Astrocyte (in vitro differentiated cells and primary cell): ENCODE data around the gene USP40. TPM values are rescaled to one million over a fixed set of nuclear protein-coding genes. Genes with fewer than 3 reads are reported as not detected.

Experiments
- DNase-seq: peaks from one replicate; pipeline ENCODE4 v3.0.0-alpha.2; 2010; ENCODE audit warnings: low read depth
- FAIRE-seq: peaks from 2 replicates; lab custom pipeline; 2011; peaks lifted over from hg19 to GRCh38; lab: Jason Lieb, UNC
- H2AFZ ChIP-seq: 2 replicates; pipeline ENCODE4 v1.6.0; 2012; ENCODE audit warnings: low read depth, low read length, inconsistent platforms
- H3K27ac ChIP-seq: 2 replicates; pipeline ENCODE4 v1.5.1; 2011; ENCODE audit warnings: low read depth, low read length, inconsistent platforms
- H3K27me3 ChIP-seq: 2 replicates; pipeline ENCODE4 v1.6.0; 2011; ENCODE audit warnings: low read length, inconsistent platforms; ENCODE audit not compliant: insufficient read depth
- H3K36me3 ChIP-seq: 2 replicates; pipeline ENCODE4 v1.5.1; 2011; ENCODE audit warnings: low read length, inconsistent platforms; ENCODE audit not compliant: insufficient read depth
- H3K4me1 ChIP-seq: 2 replicates; pipeline ENCODE4 v1.5.1; 2011; ENCODE audit warnings: low read length, inconsistent platforms; ENCODE audit not compliant: insufficient read depth
- H3K4me2 ChIP-seq: 2 replicates; pipeline ENCODE4 v1.6.0; 2012; ENCODE audit warnings: low read length, inconsistent platforms
- H3K4me3 ChIP-seq: 2 replicates; pipeline ENCODE4 v1.5.1; 2011; ENCODE audit warnings: low read depth, mild to moderate bottlenecking, low read length, inconsistent platforms; ENCODE audit not compliant: insufficient read depth
- H3K79me2 ChIP-seq: 2 replicates; pipeline ENCODE4 v1.6.0; 2012; ENCODE audit warnings: mild to moderate bottlenecking, low read length, inconsistent platforms; ENCODE audit not compliant: insufficient read depth
- H3K9ac ChIP-seq: 2 replicates; pipeline ENCODE4 v1.6.0; 2012; ENCODE audit warnings: mild to moderate bottlenecking, low read length, inconsistent platforms
- H3K9me3 ChIP-seq: 2 replicates; pipeline ENCODE4 v1.5.1; 2012; ENCODE audit warnings: low read depth, mild to moderate bottlenecking, low read length, inconsistent platforms; ENCODE audit not compliant: insufficient read depth
- H4K20me1 ChIP-seq: 2 replicates; pipeline ENCODE4 v1.6.0; 2012; ENCODE audit warnings: low read length, inconsistent platforms; ENCODE audit not compliant: insufficient read depth
- H3K27ac Mint-ChIP-seq: one replicate; pipeline ENCODE4 v1.8.0; 2021; ENCODE audit warnings: mild to moderate bottlenecking, mixed read lengths; ENCODE audit not compliant: unreplicated experiment
- H3K27me3 Mint-ChIP-seq: one replicate; pipeline ENCODE4 v1.8.0; 2021; ENCODE audit warnings: low read depth, mixed read lengths; ENCODE audit not compliant: unreplicated experiment
- H3K36me3 Mint-ChIP-seq: one replicate; pipeline ENCODE4 v1.8.0; 2021; ENCODE audit warnings: low read depth, mixed read lengths; ENCODE audit not compliant: unreplicated experiment
- H3K4me1 Mint-ChIP-seq: one replicate; pipeline ENCODE4 v1.8.0; 2021; ENCODE audit warnings: low read depth, mixed read lengths; ENCODE audit not compliant: unreplicated experiment
- H3K4me3 Mint-ChIP-seq: one replicate; pipeline ENCODE4 v1.8.0; 2021; ENCODE audit warnings: mild to moderate bottlenecking, moderate library complexity, mixed read lengths; ENCODE audit not compliant: unreplicated experiment
- H3K9me3 Mint-ChIP-seq: one replicate; pipeline ENCODE4 v1.8.0; 2021; ENCODE audit warnings: mild to moderate bottlenecking, mixed read lengths; ENCODE audit not compliant: unreplicated experiment
- CTCF ChIP-seq: IDR thresholded peaks from 2 replicates; pipeline ENCODE4 v1.5.1; 2011; ENCODE audit warnings: low read depth, mild to moderate bottlenecking, inconsistent platforms, low read length, moderate library complexity; ENCODE audit not compliant: insufficient read depth
- EZH2 ChIP-seq: IDR thresholded peaks from 2 replicates; pipeline ENCODE4 v1.6.1; 2012; ENCODE audit warnings: mild to moderate bottlenecking, low read length, inconsistent platforms; ENCODE audit not compliant: insufficient read depth
- total RNA-seq: library from RNA; stranded (reverse); gene quantifications from 2 replicates; pipeline ENCODE4 v1.2.1, GENCODE V29; 2021

Gene USP40
- total RNA-seq, 1 donor from 2014 or later: 25.4 TPM

- Mint-ChIP-seq H3K27ac (no peak overlapping the region), H3K4me1 (no peaks in the 10 kb centered on the region), H3K36me3 (no peaks in the 10 kb centered on the region), H3K27me3 (peaks cover 9% of the 10 kb centered on the region), H3K9me3 (peaks cover 7% of the 10 kb centered on the region), H3K4me3 (no peak overlapping the region)
- Histone ChIP-seq H2AFZ (no peak overlapping the region), H3K9me3 (no peaks in the 10 kb centered on the region), H3K27me3 (peaks cover 2% of the 10 kb centered on the region), H3K4me3 (no peak overlapping the region), H3K9ac (no peak overlapping the region), H3K4me2 (no peak overlapping the region), H3K27ac (no peak overlapping the region), H4K20me1 (no peaks in the 10 kb centered on the region), H3K4me1 (no peaks in the 10 kb centered on the region), H3K79me2 (no peaks in the 10 kb centered on the region), H3K36me3 (no peaks in the 10 kb centered on the region)
- DNase-seq (no peak), FAIRE-seq (no peak)
- no peak for TF ChIP-seq CTCF
- no peak for TF ChIP-seq EZH2
These were observed 5.9 kb upstream of the USP40 start for GRCh38 chr2:233572468-233572867.

- H3K9me3 Mint-ChIP-seq: peaks cover 3% of the 10 kb centered on the region
- Histone ChIP-seq H2AFZ (no peak overlapping the region), H3K9me3 (no peaks in the 10 kb centered on the region), H3K4me1 (no peaks in the 10 kb centered on the region), H3K9ac (no peak overlapping the region), H3K4me3 (no peak overlapping the region), H3K79me2 (peaks cover under 1% of the 10 kb centered on the region), H3K27ac (no peak overlapping the region), H4K20me1 (no peaks in the 10 kb centered on the region), H3K27me3 (peaks cover 2% of the 10 kb centered on the region), H3K4me2 (no peak overlapping the region), H3K36me3 (no peaks in the 10 kb centered on the region)
- H3K27me3 Mint-ChIP-seq: peaks cover 5% of the 10 kb centered on the region
- TF ChIP-seq CTCF: no peak
- no peak for TF ChIP-seq EZH2
- no peak overlapping the region for H3K27ac Mint-ChIP-seq
- DNase-seq: no peak
- H3K4me3 Mint-ChIP-seq: no peak overlapping the region
- no peaks in the 10 kb centered on the region for H3K4me1 Mint-ChIP-seq
- no peaks in the 10 kb centered on the region for H3K36me3 Mint-ChIP-seq
- peak; percentile 17 for FAIRE-seq
These were observed 4.9 kb upstream of the USP40 start for GRCh38 chr2:233571462-233571861.

GRCh38 chr2:233571001-233571400 is 4.4 kb upstream of the USP40 start:
- Histone ChIP-seq H3K27me3 (peaks cover 2% of the 10 kb centered on the region), H3K4me1 (no peaks in the 10 kb centered on the region), H3K27ac (no peak overlapping the region), H3K79me2 (peaks cover 5% of the 10 kb centered on the region), H4K20me1 (no peaks in the 10 kb centered on the region), H2AFZ (no peak overlapping the region), H3K4me2 (no peak overlapping the region), H3K36me3 (no peaks in the 10 kb centered on the region), H3K9me3 (no peaks in the 10 kb centered on the region), H3K9ac (no peak overlapping the region), H3K4me3 (no peak overlapping the region)
- DNase-seq (no peak), FAIRE-seq (no peak)
- no peak overlapping the region for H3K4me3 Mint-ChIP-seq
- no peaks in the 10 kb centered on the region for H3K4me1 Mint-ChIP-seq
- peaks cover 3% of the 10 kb centered on the region for H3K9me3 Mint-ChIP-seq
- peaks cover 5% of the 10 kb centered on the region for H3K27me3 Mint-ChIP-seq
- no peak overlapping the region for H3K27ac Mint-ChIP-seq
- H3K36me3 Mint-ChIP-seq: no peaks in the 10 kb centered on the region
- no peak for TF ChIP-seq CTCF
- TF ChIP-seq EZH2: no peak
